GM23338 (cell line): ENCODE results near the gene DCDC2.

Experiments used
- CREB1 ChIP-seq: fragments of 250-450 bp; sonication (Bioruptor Pico); IDR thresholded peaks from 2 replicates; pipeline ENCODE4 v1.5.0; 2020; ENCODE audit warnings: low read depth, mild to moderate bottlenecking, moderate library complexity
- CTCF ChIP-seq, 2 experiments: fragments of 200-600 bp in 1 of 2; sonication (generic) in 1 of 2; conservative IDR thresholded peaks; 2 replicates each; pipeline versions ENCODE4 v1.5.1 to v1.6.1; 2016 to 2017; ENCODE audit warnings: antibody characterized with exemption in 2 of 2, low read depth in 2 of 2, mild to moderate bottlenecking in 2 of 2, moderate library complexity in 1 of 2
- ETS1 ChIP-seq: IDR thresholded peaks from 2 replicates; pipeline ENCODE4 v1.6.1; 2016; ENCODE audit warnings: antibody characterized with exemption
- EZH2 ChIP-seq: fragments of 200-600 bp; sonication (generic); IDR thresholded peaks from one replicate; pipeline ENCODE4 v1.8.0; 2017; ENCODE audit warnings: antibody characterized with exemption, mild to moderate bottlenecking, low read depth; ENCODE audit not compliant: unreplicated experiment
- EZH2phosphoT487 ChIP-seq: fragments of 200-600 bp; sonication (generic); IDR thresholded peaks from one replicate; pipeline ENCODE4 v1.8.1; 2018; ENCODE audit warnings: antibody characterized with exemption; ENCODE audit not compliant: unreplicated experiment
- JUNB ChIP-seq: IDR thresholded peaks from one replicate; pipeline ENCODE4 v1.6.1; 2016; ENCODE audit warnings: antibody characterized with exemption; ENCODE audit not compliant: unreplicated experiment
- POLR2AphosphoS5 ChIP-seq: IDR thresholded peaks from 2 replicates; pipeline ENCODE4 v1.6.1; 2016; ENCODE audit warnings: antibody characterized with exemption, low read depth
- REST ChIP-seq: IDR thresholded peaks from one replicate; pipeline ENCODE4 v1.6.1; 2018; ENCODE audit warnings: antibody characterized with exemption; ENCODE audit not compliant: unreplicated experiment

GRCh38 chr6:24381476-24382219 is 23.8 kb upstream of the DCDC2 start:
- no peak for TF ChIP-seq CREB1
- TF ChIP-seq EZH2: no peak
- TF ChIP-seq CTCF (conservative IDR thresholded peaks at IDR 0.05; ENCODE audit: low read depth in 2 of 2): no peak
- no peak for TF ChIP-seq JUNB
- no peak for TF ChIP-seq REST
- TF ChIP-seq POLR2AphosphoS5: no peak
- no peak for TF ChIP-seq EZH2phosphoT487
- TF ChIP-seq ETS1: no peak
